Jurkat, Clone E6-1 (cell line): ENCODE data around the gene NGEF.

ENCODE experiments used
- DNase-seq: peaks from one replicate; pipeline ENCODE4 v3.0.0-alpha.2; 2011; ENCODE audit warnings: low read depth, low spot score
- H3K4me3 ChIP-seq: 2 replicates; pipeline ENCODE4 v1.5.1; 2011; ENCODE audit warnings: mild to moderate bottlenecking, low read length, control low read depth, moderate library complexity

Gene NGEF

DNA sequence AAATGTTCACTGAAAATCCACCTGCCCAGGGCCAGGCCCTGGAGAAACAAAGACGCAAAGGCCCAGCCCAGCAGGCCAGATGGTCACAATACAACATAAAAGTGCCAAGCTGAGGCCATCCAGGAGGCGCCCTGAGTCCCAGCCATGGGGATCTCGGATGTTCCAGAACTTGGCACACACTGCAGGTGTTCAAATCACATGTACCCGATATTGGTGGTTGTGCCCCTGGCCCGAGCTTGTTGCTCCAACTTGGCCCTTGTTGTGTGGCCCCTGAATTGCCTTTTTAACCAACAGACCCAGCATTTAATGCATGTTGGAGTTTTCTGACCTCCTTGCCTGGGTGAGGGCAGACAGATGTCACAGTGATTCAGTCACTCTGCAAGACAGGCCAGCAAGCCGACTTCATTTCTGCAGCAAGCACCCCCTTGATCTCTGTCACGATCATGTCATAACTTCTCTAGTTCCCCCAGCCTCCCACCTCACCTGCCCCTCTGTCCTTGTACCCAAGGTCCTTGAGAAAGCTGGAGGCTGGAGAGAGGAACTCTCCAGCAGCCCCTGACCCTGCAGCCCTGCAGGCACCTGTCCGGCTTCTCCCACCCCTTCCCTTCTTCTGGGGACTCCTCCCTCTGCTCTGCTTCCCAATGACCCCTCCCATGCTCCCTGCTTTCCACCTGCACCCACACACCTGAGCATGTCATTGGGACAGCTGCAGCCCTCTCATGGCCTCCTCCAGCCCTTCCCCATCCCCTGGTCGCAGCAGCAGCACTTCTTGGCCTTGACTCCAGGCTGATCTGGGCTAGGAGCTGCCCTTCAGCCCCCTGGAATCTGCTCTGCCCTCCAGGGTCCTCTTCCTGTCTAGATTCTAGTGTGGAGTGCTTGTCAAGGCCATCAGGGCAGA is 9.1 kb downstream of the NGEF start:
- DNase-seq: no peak
- H3K4me3 ChIP-seq: no peak overlapping the region

DNA sequence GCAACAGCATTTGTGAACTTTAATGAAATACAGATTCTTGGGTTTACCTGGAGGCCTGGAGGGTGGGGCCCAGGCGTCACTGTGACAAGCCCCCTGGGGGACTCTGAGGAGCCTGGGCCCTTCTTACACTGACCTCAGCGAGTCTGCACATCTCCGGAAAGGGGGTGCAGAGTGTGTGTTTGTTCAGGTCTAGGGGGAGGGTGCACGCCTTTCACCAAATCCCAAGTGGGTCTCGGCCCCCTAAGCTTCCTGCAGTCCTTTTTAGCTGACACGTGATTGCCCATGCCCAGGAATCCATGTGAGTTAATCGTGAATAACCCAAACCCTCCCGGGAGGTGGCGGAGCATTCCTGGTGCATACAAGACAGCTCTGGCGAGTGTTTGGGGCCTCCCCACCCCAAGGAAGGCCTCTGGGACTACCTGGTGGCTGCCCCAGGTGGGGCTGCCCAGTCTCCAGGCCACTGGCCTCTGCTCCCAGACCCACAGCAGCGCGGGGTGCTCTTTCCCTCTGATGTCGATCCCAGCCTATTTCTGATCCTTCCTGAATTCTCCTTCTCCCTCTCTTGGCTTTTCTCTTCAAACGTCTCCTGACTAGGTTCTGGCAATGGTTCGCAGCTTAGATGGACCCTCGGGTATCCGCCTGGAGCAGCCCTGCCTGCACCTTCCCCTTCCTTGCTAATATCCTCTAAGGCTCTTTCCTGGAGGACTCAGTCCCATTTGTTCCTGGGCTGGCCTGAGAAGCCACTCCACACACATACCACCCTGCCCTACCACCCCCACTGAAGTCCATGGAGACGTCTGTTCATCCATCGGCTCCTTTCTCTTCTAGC is 10.0 kb downstream of the NGEF start:
- no peak overlapping the region for H3K4me3 ChIP-seq
- DNase-seq: no peak

DNA sequence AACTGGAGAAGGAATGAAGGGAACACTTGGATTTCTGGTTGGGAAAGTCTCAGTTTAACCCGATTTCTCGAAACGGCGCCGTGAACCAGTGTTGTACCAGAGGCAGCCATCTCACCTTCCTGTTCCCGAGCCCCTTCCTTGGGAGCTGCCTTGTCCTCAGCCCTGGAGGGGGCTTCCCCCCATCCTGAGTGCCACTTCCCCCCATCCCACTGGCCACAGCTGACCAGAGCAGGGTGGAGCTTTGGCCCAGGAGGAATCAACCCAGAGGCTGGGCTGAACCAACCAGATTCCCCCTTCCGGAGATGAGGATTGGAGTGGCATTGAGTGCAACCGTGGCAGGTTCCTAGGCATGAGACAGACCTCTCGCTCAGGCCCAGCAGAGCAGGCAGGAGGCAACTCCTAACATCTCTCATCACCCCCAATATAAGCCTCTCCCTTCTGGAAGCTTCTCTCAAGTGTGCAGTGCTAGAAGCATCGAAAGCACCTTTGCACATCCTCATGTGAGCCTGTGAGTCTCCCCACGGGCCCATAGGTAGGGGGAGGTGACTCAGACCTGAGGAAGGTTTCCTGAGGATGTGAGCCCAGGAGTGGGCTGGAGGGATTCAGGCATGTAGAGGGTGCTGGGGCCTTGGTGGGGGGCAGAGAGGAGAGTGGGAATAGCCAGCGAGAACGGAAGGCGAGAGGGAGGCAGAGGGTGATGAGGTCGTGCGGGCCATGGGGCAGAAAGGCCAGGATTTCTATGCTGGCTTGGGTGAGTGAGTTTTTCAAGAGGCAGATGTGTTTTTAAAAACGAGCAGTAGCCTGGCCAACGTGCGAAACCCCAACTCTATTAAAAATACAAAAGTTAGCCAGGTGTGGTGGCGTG is 11.9 kb downstream of the NGEF start:
- no peak overlapping the region for H3K4me3 ChIP-seq
- no peak for DNase-seq

GRCh38 chr2:232999354-232999753 is 13.7 kb downstream of the NGEF start:
- no peak for DNase-seq
- no peak overlapping the region for H3K4me3 ChIP-seq

DNA sequence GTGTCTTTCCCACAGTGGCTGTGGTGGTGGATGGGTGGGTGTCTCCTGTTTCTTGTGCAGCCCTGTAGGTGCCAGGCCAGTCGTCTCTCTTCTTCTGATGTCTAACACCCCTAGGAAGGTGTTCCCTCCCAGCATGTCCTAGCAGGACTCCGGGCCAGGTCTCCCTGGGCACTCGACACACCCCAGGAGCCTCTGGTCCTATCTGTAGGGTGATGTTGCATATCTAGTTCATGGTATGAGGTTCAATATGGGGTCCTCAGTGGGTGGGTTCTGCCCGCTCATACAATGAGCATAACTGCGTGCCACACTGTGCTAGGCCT is 14.4 kb downstream of the NGEF start:
- DNase-seq: no peak
- no peak overlapping the region for H3K4me3 ChIP-seq

DNA sequence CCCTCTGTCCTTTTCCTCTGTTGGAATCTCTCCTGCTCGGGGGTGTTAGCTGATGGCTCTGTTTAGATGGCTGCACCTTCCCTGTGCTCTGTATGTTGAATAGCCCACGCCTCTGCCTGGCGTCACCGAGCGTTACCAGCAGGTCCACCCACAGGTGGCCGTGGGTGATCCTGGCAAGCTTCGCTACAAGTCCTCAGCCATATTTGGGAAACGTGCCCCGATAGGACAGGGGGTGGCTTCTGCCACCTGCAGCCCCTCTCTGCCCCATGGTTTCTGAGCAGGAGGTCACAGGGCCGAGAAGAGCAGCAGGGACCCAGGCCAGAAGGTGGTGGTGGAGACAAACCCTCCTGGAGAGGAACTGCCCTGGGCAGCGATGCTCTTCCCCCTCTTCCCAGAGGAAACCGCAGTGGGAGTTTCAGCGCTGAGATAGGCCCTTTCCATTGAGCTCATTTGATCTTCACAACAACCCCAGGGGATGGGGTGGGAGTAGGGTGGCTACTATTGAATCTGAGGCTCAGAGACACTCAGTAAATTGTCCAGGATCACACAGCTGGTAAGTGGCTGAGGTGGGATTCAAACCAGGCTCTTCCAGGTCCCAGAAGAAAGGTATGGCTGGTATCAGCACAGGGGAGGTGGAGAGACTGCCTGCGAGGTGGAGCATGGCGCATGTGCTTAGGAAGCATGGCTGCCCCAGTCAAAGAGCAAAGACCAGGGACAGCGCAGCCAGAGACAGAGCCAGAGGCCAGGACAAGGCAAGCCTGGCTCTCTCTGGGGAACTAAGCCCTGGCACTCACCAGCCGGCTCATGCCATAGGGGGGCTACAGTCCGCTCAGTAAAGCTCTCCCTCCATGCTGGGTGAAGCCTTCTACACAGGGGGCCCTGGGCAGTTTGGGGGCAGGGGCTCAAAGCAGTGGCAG is 15.0 kb downstream of the NGEF start:
- no peak for DNase-seq
- no peak overlapping the region for H3K4me3 ChIP-seq

DNA sequence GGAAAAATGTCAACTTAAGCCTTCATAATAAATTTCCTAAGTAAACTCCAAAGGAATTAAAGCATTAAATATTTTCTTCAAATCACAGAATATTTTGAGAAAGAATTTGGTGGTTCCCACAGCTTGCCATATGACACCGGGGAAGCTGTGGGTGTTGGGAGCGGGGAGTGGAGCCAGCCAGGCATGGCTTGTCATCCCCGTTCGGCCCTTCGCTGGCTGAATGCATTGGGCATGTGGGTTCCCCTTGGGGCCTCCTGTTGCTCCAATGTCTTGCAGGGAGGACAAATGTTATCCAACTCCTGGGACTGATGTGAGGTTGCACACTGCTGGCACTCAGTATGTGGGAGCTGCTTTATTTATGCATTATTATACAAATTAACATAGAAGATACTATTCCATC is 18.6 kb downstream of the NGEF start:
- H3K4me3 ChIP-seq: no peak overlapping the region
- no peak for DNase-seq

DNA sequence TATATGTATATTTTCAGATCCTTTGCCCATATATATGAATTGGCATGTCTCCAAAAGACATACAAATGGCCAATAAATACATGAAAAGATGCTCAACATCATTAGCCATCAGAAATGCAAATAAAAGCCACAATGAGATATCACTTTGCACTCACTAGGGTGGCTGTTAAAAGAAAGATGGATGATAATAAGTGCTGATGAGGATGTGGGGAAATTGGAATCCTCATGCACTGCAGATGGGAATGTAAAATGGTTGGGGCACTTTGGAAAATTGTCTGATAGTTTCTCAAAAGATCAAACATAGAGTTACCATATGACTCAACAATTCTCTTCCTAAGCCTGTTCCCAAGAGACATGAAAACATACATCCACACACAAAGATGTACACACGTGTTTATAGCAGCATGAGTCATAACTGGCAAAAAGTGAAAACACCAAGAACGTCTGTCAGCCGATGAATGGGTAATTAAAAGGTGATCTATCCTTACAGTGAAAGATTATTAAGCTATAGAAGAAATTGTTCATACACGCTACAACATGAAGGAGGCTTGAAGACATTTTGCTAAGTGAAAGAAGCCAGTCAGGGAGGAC is 19.7 kb downstream of the NGEF start:
- no peak for DNase-seq
- no peak overlapping the region for H3K4me3 ChIP-seq

DNA sequence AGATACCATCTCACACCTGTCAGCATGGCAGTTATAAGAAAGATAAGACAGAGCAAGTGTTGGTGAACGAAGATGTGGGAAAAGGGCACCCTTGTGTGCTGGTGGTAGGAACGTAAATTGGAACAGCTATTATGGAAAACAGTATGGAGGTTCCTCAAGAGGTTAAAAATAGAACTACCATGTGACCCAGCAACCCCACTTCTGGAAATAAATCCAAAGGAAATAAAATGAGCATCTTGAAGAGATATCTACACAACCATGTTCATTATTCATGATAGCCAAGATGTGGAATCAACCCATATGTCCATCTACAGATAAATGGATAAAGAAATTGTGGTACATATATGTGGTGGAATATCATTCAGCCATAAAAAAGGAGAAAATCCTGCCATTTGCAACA is 26.9 kb downstream of the NGEF start:
- DNase-seq: no peak
- H3K4me3 ChIP-seq: no peak overlapping the region

GRCh38 chr2:232984451-232985207 is 28.4 kb downstream of the NGEF start:
- no peak overlapping the region for H3K4me3 ChIP-seq
- no peak for DNase-seq

GRCh38 chr2:232983669-232984140 is 29.4 kb downstream of the NGEF start:
- DNase-seq: no peak
- H3K4me3 ChIP-seq: no peak overlapping the region

DNA sequence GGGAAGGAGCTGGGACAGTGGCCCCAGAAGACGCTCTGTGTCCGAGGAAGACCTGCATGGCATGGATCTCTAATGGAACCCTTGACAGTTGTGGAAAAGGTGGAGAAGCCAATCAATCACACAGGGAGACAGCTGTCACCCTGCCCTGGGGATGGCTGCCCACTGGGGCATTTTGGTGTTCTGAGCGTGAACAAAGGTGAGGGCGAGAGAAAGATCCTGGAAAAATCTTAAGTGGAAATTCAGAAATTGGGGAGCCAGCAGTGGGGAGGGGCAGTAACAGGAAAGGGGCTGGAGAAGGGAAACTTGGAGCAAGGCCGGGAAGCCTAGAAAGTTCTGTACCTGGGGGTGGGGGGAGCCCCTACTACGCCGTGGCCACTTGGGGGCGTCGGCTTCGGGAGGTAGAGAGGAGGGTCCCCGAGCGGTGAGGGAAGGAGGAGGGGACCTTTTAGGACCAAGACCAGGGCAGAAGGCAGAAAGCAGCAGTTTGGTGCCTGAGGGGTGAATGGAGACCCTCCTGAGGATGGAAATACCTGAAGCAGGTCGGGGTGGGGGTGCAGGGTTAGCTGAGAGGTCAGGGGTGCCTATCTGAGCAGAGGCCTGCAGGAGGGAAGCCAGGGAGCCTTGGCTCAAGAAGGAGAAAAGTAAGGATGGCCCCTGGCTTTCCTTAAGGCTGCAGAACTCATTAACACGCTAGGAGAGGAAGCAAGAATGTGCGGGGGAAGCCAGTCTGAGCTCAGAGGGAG is 30.0 kb downstream of the NGEF start:
- no peak for DNase-seq
- H3K4me3 ChIP-seq: no peak overlapping the region

DNA sequence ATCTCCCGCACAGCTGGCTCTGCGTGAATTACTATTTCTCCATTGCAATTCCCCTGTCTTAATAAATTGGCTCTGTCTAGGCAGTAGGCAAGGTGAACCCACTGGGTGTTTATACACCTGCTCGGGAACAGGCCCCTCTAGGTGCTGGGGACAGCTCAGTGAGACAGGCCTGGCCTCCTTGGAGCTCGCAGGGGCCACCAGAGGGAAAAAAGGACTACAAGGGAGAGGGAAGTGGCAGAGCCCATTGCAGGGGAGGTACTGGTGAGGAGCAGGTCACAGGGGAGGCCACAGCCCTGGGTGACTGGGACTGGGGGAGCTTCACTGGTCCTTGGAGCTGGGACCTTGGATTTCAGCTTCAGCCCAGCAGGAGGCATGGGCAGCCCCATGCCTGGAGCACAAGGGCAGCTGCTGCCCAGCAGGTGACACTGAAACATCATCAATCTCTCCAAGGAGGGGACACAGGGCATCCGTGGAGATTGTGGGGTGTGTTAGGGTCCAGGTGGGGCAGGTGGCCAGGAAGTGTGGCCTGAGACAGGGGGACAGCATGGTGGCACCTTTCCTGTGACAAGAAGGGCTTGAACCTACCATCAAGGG is 31.2 kb downstream of the NGEF start:
- no peak for DNase-seq
- no peak overlapping the region for H3K4me3 ChIP-seq

GRCh38 chr2:232981356-232981755 is 31.7 kb downstream of the NGEF start:
- no peak for DNase-seq
- no peak overlapping the region for H3K4me3 ChIP-seq

GRCh38 chr2:232980683-232981082 is 32.4 kb downstream of the NGEF start:
- no peak overlapping the region for H3K4me3 ChIP-seq
- no peak for DNase-seq

GRCh38 chr2:232979871-232980461 is 33.1 kb downstream of the NGEF start:
- H3K4me3 ChIP-seq: no peak overlapping the region
- no peak for DNase-seq
